Central memory CD8-positive, alpha-beta T cell (primary cell): Measurements from ENCODE around the gene GPHB5.
A peak's percentile ranks its signal among the peaks of the same experiment; 100 is the strongest.
"Not testable (repeated sequence)": the region's sequence is repeated elsewhere in the genome, so short reads cannot be mapped to it uniquely, and the experiment has no call there.

ENCODE experiments used
- ATAC-seq: fragments of 150-1000 bp; cut with Tn5 transposase; replicated peaks from 2 replicates; pipeline ENCODE4 v1.10.0; 2022; ENCODE audit warnings: mild to moderate bottlenecking, moderate FRiP score, moderate number of reproducible peaks; ENCODE audit not compliant: poor library complexity, severe bottlenecking; ENCODE audit errors: extremely low read depth
- DNase-seq, 2 donors: peaks; one replicate each; pipeline ENCODE4 v3.0.0; 2021; ENCODE audit warnings: low spot score in 2 of 2
- H3K27ac Mint-ChIP-seq: one replicate; pipeline ENCODE4 v1.8.0; 2022; ENCODE audit warnings: low read depth, mild to moderate bottlenecking, moderate library complexity, mixed read lengths
- H3K27me3 Mint-ChIP-seq: one replicate; pipeline ENCODE4 v1.8.0; 2022; ENCODE audit warnings: mixed read lengths
- H3K36me3 Mint-ChIP-seq: one replicate; pipeline ENCODE4 v1.8.0; 2022; ENCODE audit warnings: mild to moderate bottlenecking, moderate library complexity, mixed read lengths; ENCODE audit not compliant: insufficient read depth
- H3K4me1 Mint-ChIP-seq: one replicate; pipeline ENCODE4 v1.8.0; 2022; ENCODE audit warnings: mixed read lengths
- H3K4me3 Mint-ChIP-seq: one replicate; pipeline ENCODE4 v1.8.0; 2022; ENCODE audit warnings: mild to moderate bottlenecking, moderate library complexity, mixed read lengths
- H3K9me3 Mint-ChIP-seq: one replicate; pipeline ENCODE4 v1.8.0; 2022; ENCODE audit warnings: mixed read lengths

The GPHB5 gene

GRCh38 chr14:63322472-63322871, 3.7 kb upstream of the GPHB5 start:
- Mint-ChIP-seq H3K27me3 (peaks cover 48% of the 10 kb centered on the region), H3K27ac (no peak overlapping the region), H3K36me3 (no peaks in the 10 kb centered on the region), H3K4me1 (no peaks in the 10 kb centered on the region), H3K9me3 (no peaks in the 10 kb centered on the region), H3K4me3 (no peak overlapping the region)
- ATAC-seq = no peak
- DNase-seq = no peak

- H3K27me3 Mint-ChIP-seq = peaks cover 26% of the 10 kb centered on the region
- no peak for ATAC-seq
- no peaks in the 10 kb centered on the region for H3K36me3 Mint-ChIP-seq
- no peak for DNase-seq
- no peak overlapping the region for H3K27ac Mint-ChIP-seq
- no peaks in the 10 kb centered on the region for H3K4me1 Mint-ChIP-seq
- H3K4me3 Mint-ChIP-seq = no peak overlapping the region
- no peaks in the 10 kb centered on the region for H3K9me3 Mint-ChIP-seq
These were observed 9.9 kb downstream of the GPHB5 start for GRCh38 chr14:63308723-63309317.

- not testable (repeated sequence) for H3K4me1 Mint-ChIP-seq, DNase-seq, H3K4me3 Mint-ChIP-seq, H3K9me3 Mint-ChIP-seq, H3K36me3 Mint-ChIP-seq, H3K27me3 Mint-ChIP-seq, ATAC-seq, H3K27ac Mint-ChIP-seq
These were observed 14.3 kb downstream of the GPHB5 start for GRCh38 chr14:63304429-63304828.

- DNase-seq (no peak), ATAC-seq (no peak)
- H3K4me1 Mint-ChIP-seq = no peaks in the 10 kb centered on the region
- no peaks in the 10 kb centered on the region for H3K9me3 Mint-ChIP-seq
- no peaks in the 10 kb centered on the region for H3K27me3 Mint-ChIP-seq
- no peak overlapping the region for H3K27ac Mint-ChIP-seq
- no peak overlapping the region for H3K4me3 Mint-ChIP-seq
- no peaks in the 10 kb centered on the region for H3K36me3 Mint-ChIP-seq
These were observed 16.7 kb downstream of the GPHB5 start for GRCh38 chr14:63301891-63302534.

- H3K4me3 Mint-ChIP-seq = no peak overlapping the region
- no peaks in the 10 kb centered on the region for H3K27me3 Mint-ChIP-seq
- DNase-seq (no peak), ATAC-seq (no peak)
- no peaks in the 10 kb centered on the region for H3K36me3 Mint-ChIP-seq
- no peaks in the 10 kb centered on the region for H3K9me3 Mint-ChIP-seq
- no peak overlapping the region for H3K27ac Mint-ChIP-seq
- H3K4me1 Mint-ChIP-seq = no peaks in the 10 kb centered on the region
These were observed 17.9 kb downstream of the GPHB5 start for GRCh38 chr14:63300854-63301253.

- peaks cover 3% of the 10 kb centered on the region for H3K27me3 Mint-ChIP-seq
- no peak overlapping the region for H3K4me3 Mint-ChIP-seq
- H3K36me3 Mint-ChIP-seq = no peaks in the 10 kb centered on the region
- H3K27ac Mint-ChIP-seq = no peak overlapping the region
- ATAC-seq = no peak
- H3K4me1 Mint-ChIP-seq = peaks cover 8% of the 10 kb centered on the region
- DNase-seq = no peak
- no peaks in the 10 kb centered on the region for H3K9me3 Mint-ChIP-seq
These were observed 19.2 kb downstream of the GPHB5 start for GRCh38 chr14:63299351-63300110.

- H3K27me3 Mint-ChIP-seq = peaks cover 13% of the 10 kb centered on the region
- H3K4me1 Mint-ChIP-seq = peaks cover 8% of the 10 kb centered on the region
- DNase-seq (no peak), ATAC-seq (no peak)
- no peaks in the 10 kb centered on the region for H3K9me3 Mint-ChIP-seq
- H3K27ac Mint-ChIP-seq = no peak overlapping the region
- no peaks in the 10 kb centered on the region for H3K36me3 Mint-ChIP-seq
- H3K4me3 Mint-ChIP-seq = no peak overlapping the region
These were observed 21.2 kb downstream of the GPHB5 start for GRCh38 chr14:63297372-63298063.

GRCh38 chr14:63296060-63296563, 22.6 kb downstream of the GPHB5 start:
- ATAC-seq = no peak
- Mint-ChIP-seq H3K4me3 (no peak overlapping the region), H3K4me1 (peaks cover 8% of the 10 kb centered on the region), H3K9me3 (no peaks in the 10 kb centered on the region), H3K36me3 (no peaks in the 10 kb centered on the region), H3K27me3 (peaks cover 27% of the 10 kb centered on the region), H3K27ac (peak overlapping the region; percentile 13)
- no peak for DNase-seq

- no peak for DNase-seq
- Mint-ChIP-seq H3K36me3 (no peaks in the 10 kb centered on the region), H3K27ac (peak overlapping the region; percentile 13), H3K4me1 (peaks cover 8% of the 10 kb centered on the region), H3K4me3 (peak overlapping the region; percentile 8), H3K9me3 (no peaks in the 10 kb centered on the region), H3K27me3 (peaks cover 33% of the 10 kb centered on the region)
- ATAC-seq = no peak
These were observed 23.5 kb downstream of the GPHB5 start for GRCh38 chr14:63295231-63295685.

GRCh38 chr14:63292805-63293204, 25.9 kb downstream of the GPHB5 start:
- Mint-ChIP-seq H3K9me3 (no peaks in the 10 kb centered on the region), H3K4me3 (no peak overlapping the region), H3K4me1 (peaks cover 8% of the 10 kb centered on the region), H3K36me3 (no peaks in the 10 kb centered on the region), H3K27me3 (peaks cover 33% of the 10 kb centered on the region), H3K27ac (no peak overlapping the region)
- no peak for DNase-seq
- ATAC-seq = no peak

GRCh38 chr14:63290741-63291430, 27.8 kb downstream of the GPHB5 start:
- H3K4me1 Mint-ChIP-seq = peaks cover 8% of the 10 kb centered on the region
- no peaks in the 10 kb centered on the region for H3K36me3 Mint-ChIP-seq
- no peak for DNase-seq
- no peaks in the 10 kb centered on the region for H3K9me3 Mint-ChIP-seq
- no peak overlapping the region for H3K27ac Mint-ChIP-seq
- H3K4me3 Mint-ChIP-seq = no peak overlapping the region
- no peak for ATAC-seq
- peaks cover 33% of the 10 kb centered on the region for H3K27me3 Mint-ChIP-seq

GRCh38 chr14:63288853-63289252, 29.9 kb downstream of the GPHB5 start:
- Mint-ChIP-seq H3K27me3 (peaks cover 24% of the 10 kb centered on the region), H3K27ac (no peak overlapping the region), H3K4me1 (no peaks in the 10 kb centered on the region), H3K9me3 (no peaks in the 10 kb centered on the region), H3K36me3 (no peaks in the 10 kb centered on the region), H3K4me3 (no peak overlapping the region)
- ATAC-seq (no peak), DNase-seq (no peak)
